Caco-2 (cell line): ENCODE measurements around the gene ARNT2. TPM values are rescaled to one million over a fixed set of nuclear protein-coding genes. Genes with fewer than 3 reads are reported as not detected.

Source experiments
- BruUV-seq: library from RNA; stranded (reverse); fragments of 400-500 nt; replicated peaks from 2 replicates; lab custom pipeline; 2021; lab: Mats Ljungman, UMichigan
- CTCF ChIA-PET: fragments of 300-600 bp; sonication (Branson Sonifier 250); formaldehyde crosslinking; loops from one replicate; lab custom pipeline; 2022; ENCODE audit warnings: antibody characterized with exemption; lab: Charles Lee
- POLR2A ChIA-PET: fragments of 300-600 bp; sonication (Branson Sonifier 250); formaldehyde crosslinking; loops from one replicate; lab custom pipeline; 2022; ENCODE audit warnings: antibody characterized with exemption; lab: Charles Lee
- DNase-seq, 2 experiments: peaks; one replicate each; pipeline versions ENCODE4 v3.0.0 to v3.0.0-alpha.2; 2020 to 2022
- H3K27me3 ChIP-seq: replicated peaks from 2 replicates; pipeline ENCODE4 v1.6.0; 2011; ENCODE audit warnings: low read length; ENCODE audit not compliant: control insufficient read depth, insufficient read depth
- H3K36me3 ChIP-seq: 2 replicates; pipeline ENCODE4 v1.5.1; 2011; ENCODE audit warnings: low read length; ENCODE audit not compliant: control insufficient read depth, insufficient read depth
- H3K4me1 ChIP-seq: fragments of 250-450 bp; sonication (Bioruptor Pico); 2 replicates; pipeline ENCODE4 v1.5.1; 2020; ENCODE audit warnings: mild to moderate bottlenecking
- H3K4me3 ChIP-seq: 2 replicates; pipeline ENCODE4 v1.5.1; 2011; ENCODE audit warnings: low read depth, mild to moderate bottlenecking, control low read depth, low read length
- H3K9me3 ChIP-seq: fragments of 250-450 bp; sonication (Bioruptor Pico); 2 replicates; pipeline ENCODE4 v1.5.1; 2020; ENCODE audit warnings: mild to moderate bottlenecking, moderate library complexity
- H3K27ac Mint-ChIP-seq: one replicate; pipeline ENCODE4 v1.8.0; 2022; ENCODE audit warnings: mixed read lengths; ENCODE audit not compliant: unreplicated experiment
- H3K27me3 Mint-ChIP-seq: one replicate; pipeline ENCODE4 v1.8.0; 2022; ENCODE audit warnings: mixed read lengths; ENCODE audit not compliant: insufficient read depth, unreplicated experiment
- H3K36me3 Mint-ChIP-seq: one replicate; pipeline ENCODE4 v1.8.0; 2022; ENCODE audit warnings: mild to moderate bottlenecking, mixed read lengths; ENCODE audit not compliant: insufficient read depth, unreplicated experiment
- H3K4me1 Mint-ChIP-seq: one replicate; pipeline ENCODE4 v1.8.0; 2022; ENCODE audit warnings: low read depth, mixed read lengths; ENCODE audit not compliant: unreplicated experiment
- H3K4me3 Mint-ChIP-seq: one replicate; pipeline ENCODE4 v1.8.0; 2022; ENCODE audit warnings: mild to moderate bottlenecking, moderate library complexity, mixed read lengths; ENCODE audit not compliant: unreplicated experiment
- H3K9me3 Mint-ChIP-seq: one replicate; pipeline ENCODE4 v1.8.0; 2022; ENCODE audit warnings: mixed read lengths; ENCODE audit not compliant: unreplicated experiment
- CTCF ChIP-seq, 2 experiments: fragments of 200-600 bp in 1 of 2; IDR thresholded peaks; 1 replicate in 1 of 2; 2 replicates in 1 of 2; pipeline versions ENCODE4 v1.5.1 to v1.8.0; 2011 to 2022; ENCODE audit warnings: antibody characterized with exemption in 1 of 2, control low read depth in 1 of 2, inconsistent platforms in 1 of 2, low read depth in 1 of 2, low read length in 1 of 2, mild to moderate bottlenecking in 1 of 2, moderate library complexity in 1 of 2; ENCODE audit not compliant: insufficient read depth in 1 of 2, severe bottlenecking in 1 of 2, unreplicated experiment in 1 of 2
- intact Hi-C: fragments of 100-400 bp; cut with micrococcal nuclease; formaldehyde crosslinking; loops from one replicate; pipeline ENCODE4 v1.10.0; 2022; ENCODE audit not compliant: unreplicated experiment
- total RNA-seq: library from RNA; stranded (reverse); gene quantifications from 2 replicates; pipeline ENCODE4 v1.2.3, GENCODE V29; 2022

The ARNT2 gene
- total RNA-seq, 1 experiment from 2014 or later: 0.23 TPM

DNA sequence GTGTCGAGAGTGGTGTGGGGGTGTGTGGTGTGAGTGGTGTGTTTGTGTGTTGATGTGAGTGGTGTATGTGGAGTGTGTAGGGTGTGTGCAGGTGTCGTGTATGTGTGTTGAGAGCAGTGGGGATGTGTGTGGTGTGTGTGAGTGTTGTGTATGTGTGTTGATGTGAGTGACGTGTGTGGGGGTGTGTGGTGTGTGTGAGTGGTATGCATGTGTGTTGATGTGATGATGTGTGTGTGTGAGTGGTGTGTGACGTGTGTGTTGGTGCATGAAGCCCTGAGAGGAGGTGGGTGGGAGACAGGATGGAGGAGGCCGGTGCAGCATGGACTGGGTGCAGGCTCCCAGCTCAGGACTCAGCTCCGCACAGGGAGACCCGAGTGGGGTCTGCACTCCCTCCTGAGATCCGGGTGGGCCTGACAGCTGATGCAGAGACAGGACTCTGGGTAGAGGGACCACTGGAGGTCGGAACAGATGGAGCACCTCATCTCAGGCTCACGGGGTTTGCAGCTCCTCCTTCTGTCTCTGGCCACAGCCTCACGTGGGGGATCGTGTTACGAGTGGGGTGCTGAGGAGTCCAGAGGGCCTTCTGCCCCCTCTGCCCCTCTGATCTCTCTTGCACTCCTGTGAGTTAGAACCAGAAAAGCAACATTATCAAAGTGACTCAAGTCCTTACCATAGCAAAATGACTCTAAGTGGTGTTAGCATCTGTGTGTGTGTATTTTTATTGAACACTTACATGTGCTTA lies 41.3 kb downstream of the ARNT2 start:
- Histone ChIP-seq H3K9me3 (no peaks in the 10 kb centered on the region), H3K4me1 (no peaks in the 10 kb centered on the region), H3K36me3 (no peaks in the 10 kb centered on the region), H3K27me3 (no peaks in the 10 kb centered on the region), H3K4me3 (no peak overlapping the region)
- peaks cover 8% of the 10 kb centered on the region for H3K27me3 Mint-ChIP-seq
- ChIA-PET POLR2A (no interaction called here), CTCF (no interaction called here)
- no peak for DNase-seq
- H3K27ac Mint-ChIP-seq: no peak overlapping the region
- no peak for TF ChIP-seq CTCF (IDR thresholded peaks at IDR 0.05; ENCODE audit: insufficient read depth in 1 of 2, low read depth in 1 of 2, low read length in 1 of 2, severe bottlenecking in 1 of 2, unreplicated experiment in 1 of 2)
- H3K9me3 Mint-ChIP-seq: no peaks in the 10 kb centered on the region
- H3K4me1 Mint-ChIP-seq: no peaks in the 10 kb centered on the region
- H3K4me3 Mint-ChIP-seq: no peak overlapping the region
- intact Hi-C loops: no loop called here
- BruUV-seq: no TSS peak
- no peaks in the 10 kb centered on the region for H3K36me3 Mint-ChIP-seq

- Mint-ChIP-seq H3K4me1 (no peaks in the 10 kb centered on the region), H3K4me3 (no peak overlapping the region), H3K36me3 (no peaks in the 10 kb centered on the region), H3K27me3 (peaks cover 8% of the 10 kb centered on the region), H3K9me3 (no peaks in the 10 kb centered on the region), H3K27ac (no peak overlapping the region)
- Histone ChIP-seq H3K27me3 (no peaks in the 10 kb centered on the region), H3K4me3 (no peak overlapping the region), H3K9me3 (no peaks in the 10 kb centered on the region), H3K4me1 (no peaks in the 10 kb centered on the region), H3K36me3 (no peaks in the 10 kb centered on the region)
- BruUV-seq: no TSS peak
- no peak for DNase-seq
- ChIA-PET POLR2A (no interaction called here), CTCF (no interaction called here)
- intact Hi-C loops: no loop called here
- TF ChIP-seq CTCF (IDR thresholded peaks at IDR 0.05; ENCODE audit: insufficient read depth in 1 of 2, low read depth in 1 of 2, low read length in 1 of 2, severe bottlenecking in 1 of 2, unreplicated experiment in 1 of 2): no peak
Measured at GRCh38 chr15:80447077-80447476, 42.9 kb downstream of the ARNT2 start.

DNA sequence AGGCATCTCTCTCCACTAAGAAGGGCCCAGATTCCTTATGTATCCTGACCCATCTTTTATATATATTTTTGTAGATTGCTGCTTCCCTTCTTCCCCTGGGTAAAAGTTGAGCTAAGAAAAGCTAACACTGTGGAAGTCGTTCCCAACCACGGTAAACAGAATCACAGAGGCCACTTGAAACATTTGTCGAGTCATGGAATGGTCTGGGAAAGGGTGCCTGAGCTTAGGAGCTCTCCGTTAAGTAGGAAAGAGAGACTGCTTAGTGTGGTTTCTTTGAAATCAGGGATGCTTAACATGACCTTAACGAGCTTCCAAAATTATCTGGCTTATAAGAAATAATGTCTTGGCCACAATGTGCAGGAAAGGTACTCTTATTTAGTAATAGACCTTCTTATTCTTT lies 45.6 kb downstream of the ARNT2 start:
- DNase-seq: no peak
- Mint-ChIP-seq H3K4me3 (no peak overlapping the region), H3K4me1 (no peaks in the 10 kb centered on the region), H3K9me3 (no peaks in the 10 kb centered on the region), H3K27ac (no peak overlapping the region), H3K36me3 (no peaks in the 10 kb centered on the region), H3K27me3 (peaks cover 8% of the 10 kb centered on the region)
- Histone ChIP-seq H3K36me3 (no peaks in the 10 kb centered on the region), H3K4me1 (no peaks in the 10 kb centered on the region), H3K27me3 (no peaks in the 10 kb centered on the region), H3K4me3 (no peak overlapping the region), H3K9me3 (no peaks in the 10 kb centered on the region)
- no peak for TF ChIP-seq CTCF (IDR thresholded peaks at IDR 0.05; ENCODE audit: insufficient read depth in 1 of 2, low read depth in 1 of 2, low read length in 1 of 2, severe bottlenecking in 1 of 2, unreplicated experiment in 1 of 2)
- ChIA-PET POLR2A (no interaction called here), CTCF (interaction anchor here (1.2 kb wide), 1 partner anchor 327 kb away, joined by 3 read pairs; no protein-coding TSS in a partner anchor)
- intact Hi-C loops: no loop called here
- BruUV-seq: no TSS peak
